Fibroblast of lung (primary cell): ENCODE results near the gene TMEM62.

ENCODE experiments used
- EZH2 ChIP-seq: IDR thresholded peaks from 2 replicates; pipeline ENCODE4 v1.5.1; 2012; ENCODE audit warnings: low read length, control low read depth, mild to moderate bottlenecking; ENCODE audit errors: missing control alignments
- TF ChIP-seq, protein P1 (sequence below), 2 donors: IDR thresholded peaks in 1 of 2; conservative IDR thresholded peaks in 1 of 2; 1 replicate in 1 of 2; 2 replicates in 1 of 2; pipeline ENCODE4 v1.5.1; 2011 to 2012; ENCODE audit warnings: low read length in 2 of 2, control low read depth in 1 of 2, inconsistent platforms in 1 of 2, low read depth in 1 of 2, mild to moderate bottlenecking in 1 of 2

DNA sequence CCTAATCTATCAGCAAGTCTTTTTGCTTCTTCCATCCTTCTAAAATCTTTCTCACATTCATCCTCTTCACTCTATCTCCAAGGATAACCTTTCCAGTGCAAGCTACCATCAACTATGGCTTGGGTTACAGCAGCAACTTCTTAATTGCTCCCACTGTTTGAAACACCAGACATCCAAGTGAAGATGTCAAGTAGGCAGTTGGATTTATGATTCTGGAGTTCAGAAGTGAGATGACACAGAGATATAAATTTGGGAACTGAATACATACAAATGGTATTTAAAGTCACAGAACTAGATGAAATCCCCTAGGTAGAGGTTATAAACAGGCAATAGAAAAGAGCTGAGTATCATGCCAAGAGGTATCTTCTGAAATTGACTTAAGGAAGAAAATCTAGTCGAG, 31.2 kb upstream of the TMEM62 start:
- TF ChIP-seq, protein P1, sequence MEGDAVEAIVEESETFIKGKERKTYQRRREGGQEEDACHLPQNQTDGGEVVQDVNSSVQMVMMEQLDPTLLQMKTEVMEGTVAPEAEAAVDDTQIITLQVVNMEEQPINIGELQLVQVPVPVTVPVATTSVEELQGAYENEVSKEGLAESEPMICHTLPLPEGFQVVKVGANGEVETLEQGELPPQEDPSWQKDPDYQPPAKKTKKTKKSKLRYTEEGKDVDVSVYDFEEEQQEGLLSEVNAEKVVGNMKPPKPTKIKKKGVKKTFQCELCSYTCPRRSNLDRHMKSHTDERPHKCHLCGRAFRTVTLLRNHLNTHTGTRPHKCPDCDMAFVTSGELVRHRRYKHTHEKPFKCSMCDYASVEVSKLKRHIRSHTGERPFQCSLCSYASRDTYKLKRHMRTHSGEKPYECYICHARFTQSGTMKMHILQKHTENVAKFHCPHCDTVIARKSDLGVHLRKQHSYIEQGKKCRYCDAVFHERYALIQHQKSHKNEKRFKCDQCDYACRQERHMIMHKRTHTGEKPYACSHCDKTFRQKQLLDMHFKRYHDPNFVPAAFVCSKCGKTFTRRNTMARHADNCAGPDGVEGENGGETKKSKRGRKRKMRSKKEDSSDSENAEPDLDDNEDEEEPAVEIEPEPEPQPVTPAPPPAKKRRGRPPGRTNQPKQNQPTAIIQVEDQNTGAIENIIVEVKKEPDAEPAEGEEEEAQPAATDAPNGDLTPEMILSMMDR (conservative IDR thresholded peaks at IDR 0.05 in 1 of 2, IDR thresholded peaks at IDR 0.05 in 1 of 2; ENCODE audit: low read depth in 1 of 2, low read length in 2 of 2), result no peak
- no peak for TF ChIP-seq EZH2
